ENCODE measurements around the gene SOX2.

Gene SOX2

GRCh38 chr3:181705086-181705480, 6.6 kb upstream of the SOX2 start:
- DNase-seq: no peak

- no peak for DNase-seq
Observed at GRCh38 chr3:181707980-181708379, 3.7 kb upstream of the SOX2 start.

GRCh38 chr3:181709537-181710279, 2.0 kb upstream of the SOX2 start:
- DNase-seq: peak; percentile 53

- no peak for DNase-seq
Observed at GRCh38 chr3:181710345-181711291, 1.1 kb upstream of the SOX2 start.

GRCh38 chr3:181712226-181712552, 464 bp downstream of the SOX2 start:
- no peak for DNase-seq

GRCh38 chr3:181712553-181713279, 991 bp downstream of the SOX2 start:
- peak; percentile 65 for DNase-seq

GRCh38 chr3:181713280-181713647, 1.5 kb downstream of the SOX2 start:
- DNase-seq: no peak

- DNase-seq: no peak
Observed at GRCh38 chr3:181713676-181714612, 2.2 kb downstream of the SOX2 start.

- DNase-seq: no peak
Observed at GRCh38 chr3:181715571-181716340, 4.0 kb downstream of the SOX2 start.

GRCh38 chr3:181716966-181717365, 5.2 kb downstream of the SOX2 start:
- no peak for DNase-seq

- DNase-seq: no peak
Observed at GRCh38 chr3:181717549-181718171, 5.9 kb downstream of the SOX2 start.

GRCh38 chr3:181718369-181718768, 6.6 kb downstream of the SOX2 start:
- no peak for DNase-seq

- no peak for DNase-seq
Observed at GRCh38 chr3:181718987-181719911, 7.5 kb downstream of the SOX2 start.

GRCh38 chr3:181719991-181720680, 8.4 kb downstream of the SOX2 start:
- DNase-seq: no peak

- DNase-seq: no peak
Observed at GRCh38 chr3:181721046-181721875, 9.5 kb downstream of the SOX2 start.

GRCh38 chr3:181722156-181722555, 10.4 kb downstream of the SOX2 start:
- no peak for DNase-seq

GRCh38 chr3:181722766-181723425, 11.2 kb downstream of the SOX2 start:
- DNase-seq: no peak
